ENCODE data around the gene NFE2L3.
"Not testable (repeated sequence)": the region's sequence is repeated elsewhere in the genome, so short reads cannot be mapped to it uniquely, and the experiment has no call there.

Gene NFE2L3

DNA sequence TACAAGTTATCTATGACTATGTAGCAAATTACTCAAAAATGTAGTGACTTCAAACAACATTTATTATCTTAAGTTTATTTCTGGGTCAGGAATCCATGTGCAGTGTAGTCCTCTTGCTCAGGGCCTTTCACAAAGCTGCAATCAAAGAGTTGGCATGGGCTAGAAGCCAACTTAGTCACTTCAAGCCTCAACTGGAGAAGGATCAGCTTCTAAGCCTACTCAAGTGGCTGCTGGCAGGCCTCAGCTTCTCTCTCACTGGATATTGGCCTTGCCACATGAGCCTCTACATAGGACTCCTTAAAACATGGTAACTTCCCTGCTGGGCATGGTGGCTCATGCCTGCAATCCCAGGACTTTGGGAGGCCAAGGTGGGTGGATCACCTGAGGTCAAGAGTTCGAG, 5.0 kb upstream of the NFE2L3 start:
- no peak for DNase-seq (ENCODE audit: low read depth in 2 of 2)

GRCh38 chr7:26147646-26148306, 4.2 kb upstream of the NFE2L3 start:
- not testable (repeated sequence) for DNase-seq (ENCODE audit: low read depth in 2 of 2)

GRCh38 chr7:26148307-26148700, 3.7 kb upstream of the NFE2L3 start:
- DNase-seq (ENCODE audit: low read depth in 2 of 2) = not testable (repeated sequence)

GRCh38 chr7:26149391-26149977, 2.5 kb upstream of the NFE2L3 start:
- no peak for DNase-seq (ENCODE audit: low read depth in 2 of 2)

DNA sequence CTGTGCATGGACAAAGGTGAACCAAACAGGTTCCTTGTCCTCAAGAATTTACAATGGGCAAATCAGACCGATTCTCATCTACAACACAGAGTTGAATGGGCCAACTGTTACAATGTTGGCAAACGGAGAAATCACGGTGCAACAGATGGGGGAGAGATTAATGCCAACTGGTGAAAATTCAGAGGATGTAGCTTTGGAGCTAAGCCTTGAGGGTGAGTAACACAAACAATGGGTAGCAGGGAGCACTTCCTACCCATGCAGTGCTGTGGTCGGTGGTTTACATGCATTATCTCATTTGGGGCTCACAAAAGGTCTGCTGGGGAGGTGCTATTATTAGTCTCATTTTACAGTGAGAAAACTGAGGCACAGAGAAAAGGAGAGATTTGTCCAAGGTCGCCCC, 902 bp upstream of the NFE2L3 start:
- no peak for DNase-seq (ENCODE audit: low read depth in 2 of 2)

DNA sequence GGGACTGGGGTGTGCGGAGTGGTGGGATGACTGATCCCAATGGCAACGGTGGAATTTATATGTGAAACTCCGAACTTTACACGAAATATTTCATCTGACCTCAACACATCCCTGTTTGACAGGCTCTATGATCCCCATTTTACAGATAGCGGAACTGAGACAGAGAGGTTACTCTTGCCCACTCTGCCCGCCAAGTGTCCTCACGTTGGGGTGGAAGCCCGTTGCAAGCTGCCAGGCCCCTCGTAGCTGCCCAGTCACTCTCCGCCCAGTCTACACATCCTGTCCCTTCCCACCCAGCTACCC, 397 bp upstream of the NFE2L3 start:
- no peak for DNase-seq (ENCODE audit: low read depth in 2 of 2)

- peak in 1 of 2 donors; percentile 37 for DNase-seq (ENCODE audit: low read depth in 2 of 2)
Observed at GRCh38 chr7:26152782-26153240, 813 bp downstream of the NFE2L3 start.

- peak in 1 of 2 donors; percentile 15 for DNase-seq (ENCODE audit: low read depth in 2 of 2)
Observed at GRCh38 chr7:26153241-26153822, 1.3 kb downstream of the NFE2L3 start.

DNA sequence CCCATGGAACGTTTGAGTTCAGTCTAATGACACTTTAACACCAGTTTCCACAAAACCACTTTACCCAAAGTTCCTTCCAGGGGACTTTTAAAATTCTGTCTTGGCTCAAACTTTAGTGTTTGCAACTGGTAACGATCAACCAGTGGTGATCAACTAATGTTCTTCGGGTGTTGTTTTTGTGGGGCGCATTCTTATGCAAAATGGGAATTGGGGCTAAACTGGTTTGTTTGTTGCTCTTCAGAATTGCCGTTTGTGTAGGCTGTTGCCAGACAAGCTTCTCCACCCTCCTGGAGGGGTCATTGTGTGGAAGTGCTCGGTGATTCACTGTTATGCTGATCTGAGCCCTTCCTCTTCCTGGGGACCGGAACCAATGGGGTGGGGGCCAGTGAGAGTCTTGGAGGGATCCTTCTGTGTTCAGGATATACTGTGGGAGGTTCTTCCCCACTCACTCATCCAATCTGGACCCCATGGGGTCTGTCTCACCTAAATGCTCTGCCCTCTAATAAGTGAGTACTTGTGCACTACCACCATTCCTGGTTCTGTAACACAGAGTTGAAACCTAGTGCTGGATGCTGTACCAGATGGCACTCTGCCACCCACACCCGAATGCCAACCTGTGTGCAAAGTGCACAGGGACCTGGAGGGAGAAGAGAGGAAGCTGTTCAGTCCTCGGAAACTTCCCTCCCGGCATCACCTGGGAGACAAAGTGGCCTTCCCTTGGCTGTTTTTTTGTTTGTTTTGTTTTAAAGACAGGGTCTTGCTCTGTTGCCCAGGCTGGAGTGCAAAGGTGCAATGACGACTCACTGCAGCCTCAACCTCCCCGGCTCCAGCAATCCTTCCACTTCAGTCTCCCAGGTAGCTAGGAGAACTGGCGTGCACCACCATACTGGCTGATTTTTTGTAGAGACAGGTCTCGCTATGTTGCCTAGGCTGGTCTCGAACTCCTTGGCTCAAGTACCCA, 2.1 kb downstream of the NFE2L3 start:
- peak in 1 of 2 donors; percentile 9 for DNase-seq (ENCODE audit: low read depth in 2 of 2)

DNA sequence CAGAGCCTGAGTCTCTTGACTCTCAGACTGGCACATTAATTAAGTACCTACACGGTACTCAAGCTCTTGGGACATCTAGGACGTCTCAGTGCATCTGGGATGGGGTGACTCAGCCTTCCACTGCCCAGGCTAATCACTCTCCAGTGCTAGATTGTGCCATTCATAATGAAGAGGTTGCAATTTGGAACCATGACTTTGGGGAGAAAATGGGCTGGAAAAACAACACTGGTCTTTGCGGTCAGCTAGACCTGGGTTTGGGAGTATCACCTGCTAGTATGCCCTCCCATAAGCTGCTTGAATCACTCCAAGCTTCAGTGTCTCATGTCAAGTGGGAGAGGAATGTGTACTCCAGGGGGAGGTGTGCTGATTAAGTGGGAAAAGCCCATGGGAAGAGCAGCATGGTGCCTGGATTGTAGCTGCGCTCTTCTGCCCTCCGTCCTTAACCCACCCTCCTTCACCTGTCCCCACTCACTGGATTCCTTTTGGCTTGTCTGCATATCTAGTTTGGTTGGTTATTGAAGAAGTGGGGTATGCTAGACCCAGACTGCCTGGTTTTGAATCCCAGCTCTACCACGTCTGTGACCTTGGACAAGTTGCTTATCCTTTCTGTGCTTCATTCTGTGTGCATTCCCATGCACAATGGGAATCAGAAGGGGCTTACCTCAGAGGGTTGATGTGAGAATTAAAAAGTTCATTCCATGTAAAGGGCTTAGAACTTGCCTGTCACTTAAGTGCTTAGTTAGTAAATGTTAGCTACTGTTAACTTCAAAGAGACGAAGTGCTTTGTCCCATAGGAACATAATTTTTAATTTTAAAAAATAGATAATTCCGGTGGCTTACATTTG, 3.8 kb downstream of the NFE2L3 start:
- DNase-seq (ENCODE audit: low read depth in 2 of 2) = no peak

- DNase-seq (ENCODE audit: low read depth in 2 of 2) = peak in 1 of 2 donors; percentile 53
Observed at GRCh38 chr7:26156451-26157420, 4.7 kb downstream of the NFE2L3 start.

DNA sequence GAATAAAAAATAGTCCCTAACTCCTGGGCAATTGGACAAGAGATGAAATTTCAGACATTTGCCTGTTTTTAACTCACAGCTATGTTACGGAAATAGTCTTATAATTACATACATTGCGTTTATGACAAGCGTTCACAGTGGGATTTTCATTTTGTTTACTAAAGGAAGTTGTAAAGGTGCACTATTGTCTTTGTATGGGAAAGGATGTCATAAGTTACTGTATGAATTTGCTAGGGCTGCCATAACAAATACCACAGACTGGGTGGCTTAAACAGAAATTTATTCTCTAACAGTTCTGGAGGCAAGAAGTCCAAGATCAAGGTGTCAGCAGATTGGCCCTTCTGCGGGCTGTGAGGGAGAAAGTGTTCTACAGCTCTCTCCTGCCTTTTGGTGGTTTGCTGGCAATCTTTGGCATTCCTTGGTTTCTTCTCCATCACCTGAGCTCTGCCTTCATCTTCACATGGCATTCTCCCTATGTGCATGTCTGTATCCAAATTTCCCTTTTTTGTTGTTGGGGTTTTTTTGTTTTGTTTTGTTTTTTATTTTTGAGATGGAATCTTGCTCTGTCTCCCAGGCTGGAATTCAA, 5.6 kb downstream of the NFE2L3 start:
- DNase-seq (ENCODE audit: low read depth in 2 of 2) = no peak

DNA sequence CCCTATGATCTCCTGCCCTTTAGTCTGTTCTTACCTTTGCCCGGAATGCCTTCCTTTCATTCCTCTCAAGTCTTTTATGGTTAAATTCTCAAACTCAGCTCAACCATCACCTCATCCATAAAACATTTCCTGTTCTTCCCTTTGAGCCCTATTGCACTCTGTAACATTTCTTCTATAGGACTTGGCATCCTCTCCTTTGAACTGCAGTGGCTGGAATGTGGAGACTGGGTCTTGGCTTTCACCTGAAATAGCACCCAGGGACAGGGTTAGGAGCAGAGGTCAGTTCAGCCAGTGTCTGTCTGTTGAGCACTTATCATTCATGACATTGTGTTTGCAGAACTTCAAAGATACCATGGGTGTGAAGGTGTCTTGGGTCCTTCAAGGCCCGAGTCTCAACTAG, 7.2 kb downstream of the NFE2L3 start:
- no peak for DNase-seq (ENCODE audit: low read depth in 2 of 2)

DNA sequence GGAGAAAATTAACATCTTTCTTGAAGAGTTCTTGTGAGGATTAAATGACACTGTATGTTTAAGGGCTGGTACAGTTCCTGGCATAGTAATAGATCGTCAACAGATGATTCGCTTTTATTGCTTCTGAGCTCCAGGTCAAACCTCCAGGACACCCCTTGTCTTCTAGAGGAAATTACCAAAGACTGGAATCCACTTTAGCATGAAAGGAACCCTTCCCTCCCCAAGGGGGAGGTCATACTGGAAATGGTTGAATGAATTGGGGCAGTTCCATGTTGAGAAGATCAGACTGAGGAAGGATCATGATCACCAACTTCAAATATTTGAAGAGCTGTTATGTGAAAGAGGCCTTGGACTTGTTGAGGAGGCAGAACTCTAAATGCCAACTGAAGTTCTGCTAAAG, 8.9 kb downstream of the NFE2L3 start:
- no peak for DNase-seq (ENCODE audit: low read depth in 2 of 2)

DNA sequence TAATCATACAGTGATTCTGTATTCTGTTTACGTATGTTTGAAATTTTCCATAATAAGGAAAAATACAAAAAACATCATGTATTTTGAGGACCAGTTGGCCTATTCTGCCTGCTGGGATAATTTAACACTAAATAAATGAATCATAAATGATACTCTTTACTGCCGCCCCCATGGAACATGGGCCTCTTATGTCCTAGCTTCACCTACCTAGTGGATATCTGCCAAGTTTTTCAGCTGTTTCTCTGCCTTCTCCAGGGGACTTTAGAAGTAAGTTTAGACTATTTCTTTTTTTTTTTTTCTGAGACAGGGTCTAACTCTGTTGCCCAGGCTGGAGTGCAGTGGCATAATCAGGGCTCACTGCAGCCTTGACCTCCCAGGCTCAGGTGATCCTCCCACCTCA, 10.4 kb downstream of the NFE2L3 start:
- no peak for DNase-seq (ENCODE audit: low read depth in 2 of 2)

DNA sequence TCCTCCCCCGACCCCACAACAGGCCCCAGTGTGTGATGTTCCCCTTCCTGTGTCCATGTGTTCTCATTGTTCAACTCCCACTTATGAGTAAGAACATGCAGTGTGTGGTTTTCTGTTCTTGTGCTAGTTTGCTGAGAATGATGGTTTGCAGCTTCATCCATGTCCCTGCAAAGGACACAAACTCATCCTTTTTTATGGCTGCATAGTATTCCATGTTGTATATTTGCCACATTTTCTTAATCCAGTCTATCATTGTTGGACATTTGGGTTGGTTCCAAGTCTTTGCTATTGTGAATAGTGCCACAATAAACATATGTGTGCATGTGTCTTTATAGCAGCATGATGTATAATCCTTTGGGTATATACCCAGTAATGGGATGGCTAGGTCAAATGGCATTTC, 11.8 kb downstream of the NFE2L3 start:
- DNase-seq (ENCODE audit: low read depth in 2 of 2) = not testable (repeated sequence)

- no peak for DNase-seq (ENCODE audit: low read depth in 2 of 2)
Observed at GRCh38 chr7:26165950-26166683, 14.1 kb downstream of the NFE2L3 start.

GRCh38 chr7:26166684-26167266, 14.8 kb downstream of the NFE2L3 start:
- DNase-seq (ENCODE audit: low read depth in 2 of 2) = no peak
